HepG2 (cell line): ENCODE data around the gene NACC2. TPM values are rescaled to one million over a fixed set of nuclear protein-coding genes. Genes with fewer than 3 reads are reported as not detected.

Experiments used
- ATAC-seq: fragments of 200-7000 bp; cut with Tn5 transposase; 3 replicates; pipeline ENCODE4 v1.9.1; 2020; ENCODE audit warnings: mild to moderate bottlenecking, moderate library complexity
- BruUV-seq: library from RNA; stranded (reverse); fragments of 400-500 nt; replicated peaks from 2 replicates; lab custom pipeline; 2021; lab: Mats Ljungman, UMichigan
- CTCF ChIA-PET: fragments of 300-600 bp; formaldehyde crosslinking; extraction: SDS; loops from one replicate; lab custom pipeline; 2021; ENCODE audit warnings: low total read pairs, inconsistent platforms, low intra/inter-chr PET ratio; lab: Yijun Ruan, JAX
- POLR2A ChIA-PET: fragments of 350-600 bp; sonication (Branson Sonifier 250); formaldehyde crosslinking; loops from one replicate; lab custom pipeline; 2020; ENCODE audit warnings: antibody characterized with exemption, inconsistent platforms; lab: Yijun Ruan, JAX
- DNase-seq: peaks from one replicate; pipeline ENCODE4 v3.0.0-alpha.2; 2015; ENCODE audit warnings: low spot score
- FAIRE-seq: peaks from 3 replicates; lab custom pipeline; 2011; peaks lifted over from hg19 to GRCh38; lab: Jason Lieb, UNC
- H2AFZ ChIP-seq: one replicate; pipeline ENCODE4 v1.6.1; 2011; ENCODE audit warnings: low read length, inconsistent platforms
- H3K27ac ChIP-seq: fragments of 300-600 bp; 3 replicates; pipeline ENCODE4 v1.8.0; 2011; ENCODE audit warnings: mixed run types, mild to moderate bottlenecking, mixed read lengths, low read length, inconsistent platforms; ENCODE audit not compliant: insufficient read depth; ENCODE audit errors: extremely low read length
- H3K27me3 ChIP-seq, 2 experiments: fragments of 200-600 bp in 1 of 2; 2 replicates in 1 of 2; 3 replicates in 1 of 2; pipeline versions ENCODE4 v1.6.0 to v1.8.0; 2011; ENCODE audit warnings: low read length in 2 of 2, mild to moderate bottlenecking in 2 of 2, moderate library complexity in 2 of 2, inconsistent platforms in 1 of 2; ENCODE audit not compliant: insufficient read depth in 2 of 2, control insufficient read depth in 1 of 2
- H3K36me3 ChIP-seq, 2 experiments: fragments of 200-600 bp in 1 of 2; replicated peaks in 1 of 2; 2 replicates in 1 of 2; 3 replicates in 1 of 2; pipeline versions ENCODE4 v1.5.1 to v1.8.0; 2011; ENCODE audit warnings: low read length in 2 of 2, inconsistent platforms in 1 of 2; ENCODE audit not compliant: insufficient read depth in 2 of 2, control insufficient read depth in 1 of 2
- H3K4me1 ChIP-seq: 2 replicates; pipeline ENCODE4 v1.5.1; 2012; ENCODE audit warnings: low read length, inconsistent platforms; ENCODE audit not compliant: insufficient read depth
- H3K4me2 ChIP-seq: 2 replicates; pipeline ENCODE4 v1.6.0; 2011; ENCODE audit warnings: low read depth, low read length, inconsistent platforms
- H3K4me3 ChIP-seq, 3 experiments: fragments of 200-600 bp in 1 of 3; sonication (generic), shearing (Covaris generic) in 1 of 3; replicated peaks in 1 of 3; 2 replicates each; pipeline ENCODE4 v1.5.1; 2011 to 2016; ENCODE audit warnings: low read length in 3 of 3, inconsistent platforms in 2 of 3, low read depth in 2 of 3, mild to moderate bottlenecking in 2 of 3, control low read depth in 1 of 3, mixed read lengths in 1 of 3; ENCODE audit not compliant: insufficient read depth in 1 of 3
- H3K79me2 ChIP-seq: one replicate; pipeline ENCODE4 v1.6.1; 2011; ENCODE audit warnings: low read length, inconsistent platforms; ENCODE audit not compliant: insufficient read depth
- H3K9ac ChIP-seq: 2 replicates; pipeline ENCODE4 v1.6.0; 2011; ENCODE audit warnings: mild to moderate bottlenecking, low read depth, low read length, inconsistent platforms; ENCODE audit not compliant: insufficient read depth
- H3K9me3 ChIP-seq: 2 replicates; pipeline ENCODE4 v1.5.1; 2012; ENCODE audit warnings: mild to moderate bottlenecking, low read length
- H4K20me1 ChIP-seq: 2 replicates; pipeline ENCODE4 v1.6.0; 2011; ENCODE audit warnings: inconsistent platforms, mild to moderate bottlenecking, low read length, moderate library complexity; ENCODE audit not compliant: insufficient read depth
- IRF2 ChIP-seq: IDR thresholded peaks from 2 replicates; pipeline ENCODE4 v1.6.1; 2018; ENCODE audit warnings: missing genetic modification reagents, missing compliant biosample characterization
- KDM5A ChIP-seq: fragments of 200-600 bp; sonication (generic); IDR thresholded peaks from 2 replicates; pipeline ENCODE4 v1.7.0; 2018; ENCODE audit warnings: antibody characterized with exemption, mild to moderate bottlenecking, low read length, borderline replicate concordance
- LCORL ChIP-seq, 2 experiments: fragments of 450-650 bp in 1 of 2; sonication (generic) in 1 of 2; formaldehyde crosslinking in 1 of 2; IDR thresholded peaks; 2 replicates each; pipeline versions ENCODE4 v1.5.0 to v1.6.1; 2017 to 2020; ENCODE audit warnings: antibody characterized with exemption in 1 of 2, missing genetic modification reagents in 1 of 2
- PATZ1 ChIP-seq: sonication (generic); formaldehyde crosslinking; IDR thresholded peaks from 2 replicates; pipeline ENCODE4 v1.4.0; 2020; ENCODE audit warnings: missing genetic modification reagents
- POLR2AphosphoS5 ChIP-seq: IDR thresholded peaks from 2 replicates; pipeline ENCODE4 v1.6.1; 2012; ENCODE audit warnings: low read depth, low read length
- RAD21 ChIP-seq: fragments of 450-650 bp; formaldehyde crosslinking; IDR thresholded peaks from 2 replicates; pipeline ENCODE4 v1.5.0; 2020; ENCODE audit warnings: mild to moderate bottlenecking
- SP4 ChIP-seq: sonication (generic); formaldehyde crosslinking; IDR thresholded peaks from 2 replicates; pipeline ENCODE4 v1.8.1; 2023; ENCODE audit warnings: mild to moderate bottlenecking, missing genetic modification reagents
- TAF1 ChIP-seq: sonication (generic); formaldehyde crosslinking; IDR thresholded peaks from 2 replicates; pipeline ENCODE4 v1.4.0; 2020; ENCODE audit warnings: missing genetic modification reagents
- YEATS4 ChIP-seq: sonication (generic); formaldehyde crosslinking; IDR thresholded peaks from 2 replicates; pipeline ENCODE4 v1.4.0; 2020; ENCODE audit warnings: missing genetic modification reagents, borderline replicate concordance
- ZBTB20 ChIP-seq: sonication (generic); formaldehyde crosslinking; IDR thresholded peaks from 2 replicates; pipeline ENCODE4 v1.8.1; 2023; ENCODE audit warnings: missing genetic modification reagents, low read depth, mild to moderate bottlenecking, borderline replicate concordance
- ZFAT ChIP-seq: sonication (generic); formaldehyde crosslinking; conservative IDR thresholded peaks from 2 replicates; pipeline ENCODE4 v1.8.1; 2023; ENCODE audit warnings: missing genetic modification reagents, inconsistent platforms
- ZFP37 ChIP-seq: sonication (generic); formaldehyde crosslinking; IDR thresholded peaks from 2 replicates; pipeline ENCODE4 v1.4.0; 2020; ENCODE audit warnings: missing genetic modification reagents, borderline replicate concordance
- ZMYM4 ChIP-seq: sonication (generic); formaldehyde crosslinking; IDR thresholded peaks from 2 replicates; pipeline ENCODE4 v1.8.1; 2023; ENCODE audit warnings: mild to moderate bottlenecking, missing genetic modification reagents
- ZNF10 ChIP-seq: sonication (generic); formaldehyde crosslinking; IDR thresholded peaks from 2 replicates; pipeline ENCODE4 v1.4.0; 2020; ENCODE audit warnings: mild to moderate bottlenecking, low read depth, missing genetic modification reagents, borderline replicate concordance
- ZNF24 ChIP-seq: fragments of 450-650 bp; IDR thresholded peaks from 2 replicates; pipeline ENCODE4 v1.6.1; 2017; ENCODE audit warnings: antibody characterized with exemption, mild to moderate bottlenecking
- ZNF350 ChIP-seq: sonication (generic); formaldehyde crosslinking; IDR thresholded peaks from 2 replicates; pipeline ENCODE4 v1.4.0; 2020; ENCODE audit warnings: mild to moderate bottlenecking, low read depth, missing genetic modification reagents, borderline replicate concordance
- ZNF605 ChIP-seq: sonication (generic); formaldehyde crosslinking; IDR thresholded peaks from 2 replicates; pipeline ENCODE4 v1.8.0; 2022; ENCODE audit warnings: mild to moderate bottlenecking, missing genetic modification reagents
- ZNF747 ChIP-seq: sonication (generic); formaldehyde crosslinking; IDR thresholded peaks from 2 replicates; pipeline ENCODE4 v1.8.1; 2023; ENCODE audit warnings: missing genetic modification reagents, mild to moderate bottlenecking, borderline replicate concordance
- ZNF800 ChIP-seq: sonication (generic); formaldehyde crosslinking; IDR thresholded peaks from 2 replicates; pipeline ENCODE4 v1.4.0; 2020; ENCODE audit warnings: missing genetic modification reagents
- WGBS: methylation state at CpG from one replicate; pipeline ENCODE4 v1.1.6; 2017; ENCODE audit warnings: low lambda C conversion rate; 5-methylcytosine and 5-hydroxymethylcytosine counted together
- in situ Hi-C: cut with HindIII; loops from 2 replicates; pipeline ENCODE4 v1.10.0; 2017; ENCODE audit warnings: low pct_unique_long_range_greater_than_20kb; ENCODE audit not compliant: extremely low pct_ligation_motif_present
- intact Hi-C: fragments of 100-400 bp; cut with micrococcal nuclease; formaldehyde crosslinking; loops from one replicate; pipeline ENCODE4 v1.10.0; 2022; ENCODE audit not compliant: unreplicated experiment
- polyA plus RNA-seq, 8 experiments: library from polyadenylated mRNA; depleted of rRNA in 3 of 8; stranded (reverse) in 7 of 8; unstranded in 1 of 8; fragments of >200 nt; fragmentation: Illumina TruSeq in 4 of 8; extraction: Trizol in 4 of 8; gene quantifications; 2 replicates each; pipeline versions ENCODE4 v1.2.1 to v1.2.3, GENCODE V29; 2011 to 2016; ENCODE audit warnings: low read depth in 4 of 8, missing spikeins in 1 of 8, mixed read lengths in 1 of 8; ENCODE audit not compliant: insufficient read depth in 1 of 8
- total RNA-seq, 5 experiments: library from RNA; depleted of rRNA; stranded (reverse); fragments of >200 nt; fragmentation: Illumina TruSeq; extraction: Trizol; gene quantifications; 2 replicates each; pipeline ENCODE4 v1.2.3, GENCODE V29; 2016; ENCODE audit warnings: low read depth in 1 of 5

NACC2 gene
- total and polyA plus RNA-seq, 2 of the 13 experiments (the other 11 are each of a cell fraction or from before 2014, with no cell fraction given): 5.9 to 12.3 TPM

- no peak for TF ChIP-seq PATZ1 (CRISPR knock-in tag)
- no peak for TF ChIP-seq LCORL (IDR thresholded peaks at IDR 0.05)
- no peak for TF ChIP-seq LCORL (CRISPR knock-in tag; IDR thresholded peaks at IDR 0.05)
- no peak for TF ChIP-seq ZMYM4
- TF ChIP-seq ZNF747: no peak
- TF ChIP-seq ZFAT: no peak
- no peak for TF ChIP-seq ZNF10 (CRISPR knock-in tag)
- TF ChIP-seq ZNF350 (CRISPR knock-in tag): no peak
- TF ChIP-seq RAD21: 0 out of 2 replicates have a peak, but pooled peaks have one; percentile 9
- no peak for TF ChIP-seq ZBTB20
These were observed 133.8 kb downstream of the NACC2 start, which contains the start of gene UBAC1 (continued) for GRCh38 chr9:135961277-135961715.

GRCh38 chr9:135960411-135961276 is 134.4 kb downstream of the NACC2 start:
- in situ Hi-C loops (loop anchor here (10.0 kb wide), 1 partner anchor 144 kb away; no protein-coding TSS in a partner anchor), intact Hi-C loops (no loop called here)
- H3K79me2 ChIP-seq: peaks cover 36% of the 10 kb centered on the region
- TSS peak; percentile 56 for BruUV-seq
- peaks cover 6 to 25% of the 10 kb centered on the region in 2 experiments; a peak in 3 of 5 replicates for H3K27me3 ChIP-seq
- DNase-seq: no peak
- FAIRE-seq: no peak
- peak overlapping the region; percentile 69 for H3K27ac ChIP-seq
- H3K36me3 ChIP-seq: 0 out of 5 replicates have a peak, but pooled peaks cover 0 to 2% of the 10 kb centered on the region in 2 experiments
- ChIA-PET POLR2A (interaction anchor here (1.5 to 2.1 kb wide), 3 partner anchors 34 to 159 kb away, joined by 3 to 6 read pairs (median 6); no protein-coding TSS in a partner anchor), CTCF (no interaction called here)
- H3K9me3 ChIP-seq: no peaks in the 10 kb centered on the region
- ATAC-seq: peak; percentile 71
- WGBS: 0% methylated on average over 9 of the region's 74 CpGs
- H3K9ac ChIP-seq: peak overlapping the region; percentile 78
- H3K4me1 ChIP-seq: peaks cover 34% of the 10 kb centered on the region
- H4K20me1 ChIP-seq: peaks cover 3% of the 10 kb centered on the region; the same call in 1 of the 2 replicates
- no peak overlapping the region for H2AFZ ChIP-seq
- H3K4me2 ChIP-seq: peak overlapping the region; percentile 73
- H3K4me3 ChIP-seq: peak overlapping the region; percentile 90 to 98 (median 92)
- TF ChIP-seq ZNF800 (CRISPR knock-in tag) (0 out of 2 replicates have a peak, but pooled peaks have one; percentile 70), YEATS4 (peak; percentile 54; the same call in 1 of the 2 replicates), ZNF24 (no peak), ZFP37 (CRISPR knock-in tag) (no peak), TAF1 (peak; percentile 47; the same call in 1 of the 2 replicates), POLR2AphosphoS5 (peak; percentile 47), KDM5A (0 out of 2 replicates have a peak, but pooled peaks have one; percentile 38), ZNF605 (CRISPR knock-in tag) (0 out of 2 replicates have a peak, but pooled peaks have one; percentile 52), IRF2 (peak; percentile 5; the same call in 1 of the 2 replicates), SP4 (CRISPR knock-in tag) (0 out of 2 replicates have a peak, but pooled peaks have one; percentile 36)
